ENCODE measurements around the gene POLR2L.

- TF ChIP-seq, protein P1, sequence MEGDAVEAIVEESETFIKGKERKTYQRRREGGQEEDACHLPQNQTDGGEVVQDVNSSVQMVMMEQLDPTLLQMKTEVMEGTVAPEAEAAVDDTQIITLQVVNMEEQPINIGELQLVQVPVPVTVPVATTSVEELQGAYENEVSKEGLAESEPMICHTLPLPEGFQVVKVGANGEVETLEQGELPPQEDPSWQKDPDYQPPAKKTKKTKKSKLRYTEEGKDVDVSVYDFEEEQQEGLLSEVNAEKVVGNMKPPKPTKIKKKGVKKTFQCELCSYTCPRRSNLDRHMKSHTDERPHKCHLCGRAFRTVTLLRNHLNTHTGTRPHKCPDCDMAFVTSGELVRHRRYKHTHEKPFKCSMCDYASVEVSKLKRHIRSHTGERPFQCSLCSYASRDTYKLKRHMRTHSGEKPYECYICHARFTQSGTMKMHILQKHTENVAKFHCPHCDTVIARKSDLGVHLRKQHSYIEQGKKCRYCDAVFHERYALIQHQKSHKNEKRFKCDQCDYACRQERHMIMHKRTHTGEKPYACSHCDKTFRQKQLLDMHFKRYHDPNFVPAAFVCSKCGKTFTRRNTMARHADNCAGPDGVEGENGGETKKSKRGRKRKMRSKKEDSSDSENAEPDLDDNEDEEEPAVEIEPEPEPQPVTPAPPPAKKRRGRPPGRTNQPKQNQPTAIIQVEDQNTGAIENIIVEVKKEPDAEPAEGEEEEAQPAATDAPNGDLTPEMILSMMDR (IDR thresholded peaks at IDR 0.05): no peak
- TF ChIP-seq POLR2A (IDR thresholded peaks at IDR 0.05): no peak
Measured at GRCh38 chr11:880447-880846, 38.1 kb upstream of the POLR2L start.

Measured in adrenal gland (tissue), 5 donors.